Activated T-cell treated with anti-CD3 and anti-CD28 coated beads for 1 hour (primary cell): ENCODE results near the gene SNIP1.
"Not testable (repeated sequence)": the region's sequence is repeated elsewhere in the genome, so short reads cannot be mapped to it uniquely, and the experiment has no call there.

Source experiments
- DNase-seq: peaks from one replicate; pipeline ENCODE4 v3.0.0-alpha.2; 2020; ENCODE audit warnings: low read depth

The SNIP1 gene

DNA sequence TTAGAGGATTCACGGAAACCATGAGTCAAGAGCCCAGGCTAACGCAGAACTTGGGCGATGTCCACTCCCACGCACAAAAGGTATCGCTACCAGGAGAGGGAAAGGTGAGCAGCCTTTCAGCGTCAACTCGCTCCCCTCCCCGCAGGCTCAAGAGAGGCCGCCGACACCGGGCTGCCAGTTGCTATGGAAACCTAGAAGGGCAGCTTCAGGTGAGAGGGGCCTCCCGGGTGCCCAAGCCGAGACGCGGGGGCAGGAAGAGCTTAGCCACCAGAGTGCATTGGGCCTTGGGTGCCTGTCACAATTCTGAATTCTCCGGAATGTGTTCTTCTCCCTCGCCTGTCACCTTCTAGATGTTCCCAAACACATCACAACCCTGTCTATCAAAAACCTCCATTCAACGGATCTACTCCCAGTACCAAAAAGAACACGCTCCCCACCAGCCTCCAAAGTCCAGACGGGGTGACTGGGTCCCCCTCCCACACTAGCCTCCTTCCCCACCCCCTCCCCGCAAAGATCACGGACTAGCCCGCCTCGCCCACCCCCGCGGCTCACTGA, 40.2 kb downstream of the SNIP1 start:
- no peak for DNase-seq

DNA sequence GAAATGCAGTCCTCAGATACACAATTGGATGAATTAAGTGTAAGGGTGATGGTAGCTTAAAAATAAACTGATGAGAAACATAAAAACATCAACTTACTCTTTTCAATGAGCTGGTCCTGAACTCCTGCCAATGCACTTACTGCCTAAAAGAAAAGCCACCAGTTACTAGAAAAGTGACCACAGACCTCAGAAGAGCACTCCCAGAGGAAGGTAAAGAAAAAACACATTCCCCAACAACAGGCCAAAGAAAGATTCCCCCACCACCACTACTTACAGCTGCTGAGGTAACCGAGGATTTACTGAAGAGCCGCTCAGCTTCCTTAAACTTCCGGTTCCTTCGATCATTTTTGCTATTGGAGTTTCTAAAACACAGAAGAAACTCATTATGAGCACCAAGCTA, 44.9 kb downstream of the SNIP1 start:
- no peak for DNase-seq

DNA sequence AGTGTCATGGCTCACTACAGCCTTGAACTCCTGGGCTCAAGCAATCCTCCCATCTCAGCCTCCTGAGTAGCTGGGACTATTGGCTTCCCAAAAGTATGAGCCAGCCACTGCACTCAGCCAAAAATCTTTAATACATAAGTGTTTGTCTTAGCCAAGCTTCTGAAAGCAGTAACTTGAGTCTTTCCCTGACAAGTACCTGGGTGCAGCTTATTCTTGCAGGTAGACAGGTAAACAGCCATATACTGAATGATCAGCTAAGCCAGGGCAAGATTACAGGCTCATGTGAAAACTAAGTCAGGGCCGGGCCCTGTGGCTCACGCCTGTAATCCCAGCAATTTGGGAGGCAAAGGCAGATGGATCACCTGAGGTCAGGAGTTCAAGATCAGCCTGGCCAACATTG, 47.4 kb downstream of the SNIP1 start:
- DNase-seq, result no peak

DNA sequence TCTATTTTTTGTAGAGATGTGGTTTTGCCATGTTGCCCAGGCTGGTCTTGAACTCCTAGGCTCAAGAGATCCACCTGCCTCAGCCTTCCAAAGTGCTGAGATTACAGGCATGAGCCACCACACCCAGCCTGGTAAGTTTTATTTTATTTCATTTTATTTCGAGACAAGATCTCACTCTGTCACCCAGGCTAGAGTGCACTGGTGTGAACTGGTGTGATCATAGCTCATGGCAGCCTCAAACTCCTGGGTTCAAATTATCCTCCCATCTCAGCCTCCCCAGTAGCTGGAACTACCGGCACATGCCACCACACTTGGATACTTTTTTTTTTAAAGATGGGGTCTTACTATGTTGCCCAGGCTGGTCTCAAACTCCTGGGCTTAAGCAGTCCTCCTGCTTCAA, 51.3 kb downstream of the SNIP1 start:
- not testable (repeated sequence) for DNase-seq

DNA sequence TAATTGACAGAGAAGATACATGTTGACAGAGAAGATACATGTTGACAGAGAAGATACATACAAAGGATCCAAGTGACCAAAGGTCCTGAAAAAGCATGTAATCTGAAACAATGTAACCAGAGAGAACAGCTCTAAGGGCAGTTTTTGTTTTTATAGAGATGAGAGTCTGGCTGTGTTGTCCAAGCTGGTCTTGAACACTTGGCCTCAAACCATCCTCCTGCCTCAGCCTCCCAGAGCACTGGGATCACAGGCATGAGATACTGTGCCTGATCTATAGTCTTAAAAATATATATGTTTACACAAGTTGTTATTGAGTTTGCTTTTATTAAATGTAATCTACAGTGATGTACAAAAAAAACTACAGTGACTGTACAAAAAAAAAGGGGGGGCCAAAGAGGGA, 52.0 kb downstream of the SNIP1 start:
- DNase-seq, result no peak

DNA sequence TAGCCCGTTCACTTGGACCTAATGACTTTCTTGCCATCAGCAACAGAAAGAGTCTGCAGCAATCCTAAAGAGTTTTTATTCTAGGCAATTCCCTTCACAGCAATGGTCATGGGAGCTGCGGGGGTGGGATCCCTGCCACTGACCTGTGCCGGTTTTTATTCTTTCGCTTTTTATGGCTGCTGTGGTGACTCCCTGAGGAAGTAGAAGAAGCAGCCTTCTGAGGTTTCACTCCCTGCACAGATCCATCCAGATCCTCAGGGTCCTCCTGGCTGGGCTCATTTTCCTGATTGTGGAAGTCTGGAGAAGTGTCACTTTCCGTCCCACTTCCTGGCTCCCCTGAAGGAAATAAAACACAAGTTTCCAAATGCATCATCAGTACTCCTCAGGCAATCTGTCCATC, 52.4 kb downstream of the SNIP1 start:
- DNase-seq, result no peak

DNA sequence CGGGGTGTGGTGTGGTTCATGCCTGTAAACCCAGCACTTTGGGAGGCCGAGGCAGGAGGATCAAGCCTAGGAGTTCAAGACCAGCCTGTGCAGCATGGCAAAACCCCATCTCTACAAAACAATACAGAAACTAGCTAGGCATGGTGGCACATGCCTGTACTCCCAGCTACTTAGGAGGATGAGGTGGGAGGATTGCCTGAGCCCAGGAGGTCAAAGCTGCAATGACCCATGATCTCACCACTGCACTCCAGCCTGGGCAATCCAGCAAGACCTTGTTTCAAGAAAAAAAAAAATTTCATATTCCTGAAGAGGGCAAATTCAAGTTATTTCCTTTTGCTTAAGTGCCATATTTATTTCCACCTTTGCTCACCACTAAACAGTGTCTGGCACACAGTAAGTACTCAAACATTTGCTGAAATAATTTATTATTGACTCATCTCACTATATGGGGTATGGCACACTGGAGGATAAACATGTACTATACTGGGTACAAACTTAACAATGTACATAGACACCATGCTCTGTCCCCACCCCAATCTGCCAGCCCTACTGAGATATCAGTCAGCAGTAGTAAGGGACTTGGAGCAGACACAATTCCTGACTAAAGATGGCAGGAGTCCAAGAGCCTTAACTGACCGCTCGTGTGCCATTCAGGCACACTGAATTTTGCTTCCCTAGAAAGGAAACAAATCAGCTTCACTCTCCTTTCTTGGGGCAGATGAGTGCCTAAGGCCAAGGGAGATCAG, 55.0 kb downstream of the SNIP1 start:
- DNase-seq, result no peak

DNA sequence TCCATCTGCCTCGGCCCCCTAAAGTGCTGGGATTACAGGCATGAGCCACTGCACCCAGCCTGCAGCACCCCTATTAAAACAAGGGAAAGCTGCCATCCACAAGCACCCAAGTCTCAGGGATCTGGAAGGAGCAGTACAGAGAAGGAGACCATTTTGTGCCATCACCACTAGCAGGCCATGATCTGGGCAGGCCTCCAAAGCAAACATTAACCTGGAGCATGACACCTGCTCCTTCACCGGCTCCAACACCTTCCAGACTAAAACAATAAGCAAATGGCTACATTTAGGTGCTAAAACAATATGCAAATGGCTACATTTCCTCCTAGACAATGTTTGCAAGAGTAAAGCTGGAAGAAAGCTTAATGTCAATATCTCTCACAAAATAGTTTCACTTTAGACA, 56.3 kb downstream of the SNIP1 start:
- DNase-seq, result no peak

DNA sequence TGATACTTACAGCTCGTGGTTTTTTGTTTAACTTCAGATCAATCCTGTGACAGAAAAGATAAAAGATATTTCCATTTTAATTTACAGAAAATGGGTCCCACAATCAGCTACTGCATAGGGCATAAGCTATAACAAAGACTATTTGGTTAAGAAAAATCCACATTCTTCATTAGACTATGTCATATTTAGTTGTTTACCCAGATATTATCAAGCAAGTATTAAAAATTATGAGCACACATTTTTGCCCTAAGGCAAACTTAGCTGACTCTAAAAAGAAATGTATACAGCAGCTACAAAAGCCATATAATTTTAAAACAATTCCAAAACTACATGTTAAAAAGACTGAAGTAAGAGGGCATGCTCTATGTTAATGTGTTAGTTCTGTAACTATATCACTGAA, 58.2 kb downstream of the SNIP1 start:
- no peak for DNase-seq

DNA sequence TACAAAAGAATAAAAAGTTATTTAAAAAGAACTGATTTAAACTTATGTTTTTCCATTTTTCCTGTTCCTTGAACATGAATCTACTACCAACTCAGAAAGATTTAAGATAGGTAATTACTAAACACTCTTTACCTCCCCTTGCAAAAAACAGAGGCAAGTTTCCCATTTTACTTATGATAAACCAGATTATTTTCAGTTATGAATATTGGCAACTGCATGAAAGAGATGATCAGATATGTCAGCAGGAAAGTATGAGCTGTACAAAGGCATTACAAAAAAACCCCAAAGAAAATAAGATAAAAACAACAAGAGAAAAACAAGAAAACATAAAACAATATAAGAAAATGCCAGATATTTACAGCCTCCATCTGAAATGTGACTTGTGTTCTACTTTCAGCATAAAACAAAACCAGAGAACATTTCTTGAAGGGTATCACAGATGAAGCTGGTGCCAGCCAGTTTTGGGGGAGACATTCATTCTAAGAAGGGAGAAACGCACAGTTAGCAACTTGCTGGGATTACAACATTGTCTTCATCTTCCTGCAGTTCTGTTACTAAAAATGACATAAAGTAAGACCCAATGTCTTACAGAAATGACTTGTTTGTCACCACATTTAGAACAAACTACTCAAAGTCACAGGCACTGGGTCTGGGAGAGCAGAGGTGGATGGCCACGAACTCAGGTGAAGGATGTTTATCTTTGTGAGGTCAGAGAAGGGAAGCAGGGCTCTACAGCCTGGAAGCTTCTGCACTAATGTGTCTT, 60.6 kb downstream of the SNIP1 start:
- no peak for DNase-seq

DNA sequence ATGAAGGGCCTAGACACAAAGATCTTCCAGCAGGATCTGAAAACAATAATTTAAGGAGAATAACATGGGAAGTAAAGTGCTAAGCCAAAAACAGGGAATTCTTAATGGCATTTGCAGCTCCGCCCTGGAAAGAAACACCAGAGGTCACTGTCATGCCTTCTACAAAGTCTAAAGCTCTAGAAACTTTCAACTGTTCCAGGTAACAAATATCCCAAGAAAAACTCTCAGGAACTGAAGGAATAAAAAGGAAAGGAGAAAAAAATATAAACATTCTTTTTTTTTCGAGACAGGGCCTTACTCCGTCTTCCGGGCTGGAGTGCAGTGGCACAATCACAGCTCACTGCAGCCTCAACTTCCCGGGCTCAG, 66.5 kb downstream of the SNIP1 start:
- no peak for DNase-seq

DNA sequence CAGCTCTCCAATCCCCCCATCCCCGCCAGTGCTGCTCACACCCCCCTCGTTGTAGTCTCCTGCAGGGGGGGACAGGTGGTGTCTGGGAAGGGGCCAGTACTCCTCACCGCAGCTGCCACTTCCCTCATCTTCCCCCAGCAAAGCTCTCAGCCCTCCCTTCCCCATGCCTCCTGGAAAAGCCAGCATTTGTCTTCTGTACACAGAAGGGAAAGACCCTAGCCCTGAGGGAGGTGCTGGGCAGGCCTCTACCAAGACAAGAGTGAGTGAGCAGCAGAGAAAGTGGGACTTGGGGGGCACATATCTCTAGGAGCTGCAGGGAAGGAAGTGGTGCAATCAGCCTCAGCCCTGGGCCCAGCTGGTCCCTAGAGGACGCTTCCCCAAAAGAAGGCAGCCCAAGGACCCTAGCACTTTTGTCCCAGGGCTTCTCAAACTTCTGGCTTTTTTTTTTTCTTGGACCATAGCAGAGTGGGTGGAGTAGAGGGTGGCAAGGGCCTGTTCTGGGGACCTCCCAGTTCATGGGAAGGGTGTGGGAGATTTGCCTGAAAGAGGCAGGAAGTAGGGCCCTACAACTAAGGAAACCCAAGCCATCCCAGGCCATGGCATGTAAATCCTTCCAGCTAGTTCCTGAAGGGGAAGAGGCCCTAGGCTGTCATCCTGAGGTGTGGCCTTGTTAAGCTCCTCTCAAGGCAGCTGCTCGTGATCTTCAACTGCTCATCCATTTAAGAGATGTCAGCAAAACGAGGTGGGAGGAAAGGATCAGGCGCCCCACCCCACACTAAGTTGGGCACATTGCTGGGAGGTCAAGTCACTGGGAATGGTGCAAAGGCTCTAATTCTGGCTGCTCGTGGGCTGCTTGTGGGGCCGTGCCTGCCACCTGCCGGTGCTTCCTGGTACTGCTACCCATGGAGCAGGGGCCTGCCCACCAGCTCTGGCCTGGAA, 67.1 kb downstream of the SNIP1 start:
- peak; percentile 77 for DNase-seq

DNA sequence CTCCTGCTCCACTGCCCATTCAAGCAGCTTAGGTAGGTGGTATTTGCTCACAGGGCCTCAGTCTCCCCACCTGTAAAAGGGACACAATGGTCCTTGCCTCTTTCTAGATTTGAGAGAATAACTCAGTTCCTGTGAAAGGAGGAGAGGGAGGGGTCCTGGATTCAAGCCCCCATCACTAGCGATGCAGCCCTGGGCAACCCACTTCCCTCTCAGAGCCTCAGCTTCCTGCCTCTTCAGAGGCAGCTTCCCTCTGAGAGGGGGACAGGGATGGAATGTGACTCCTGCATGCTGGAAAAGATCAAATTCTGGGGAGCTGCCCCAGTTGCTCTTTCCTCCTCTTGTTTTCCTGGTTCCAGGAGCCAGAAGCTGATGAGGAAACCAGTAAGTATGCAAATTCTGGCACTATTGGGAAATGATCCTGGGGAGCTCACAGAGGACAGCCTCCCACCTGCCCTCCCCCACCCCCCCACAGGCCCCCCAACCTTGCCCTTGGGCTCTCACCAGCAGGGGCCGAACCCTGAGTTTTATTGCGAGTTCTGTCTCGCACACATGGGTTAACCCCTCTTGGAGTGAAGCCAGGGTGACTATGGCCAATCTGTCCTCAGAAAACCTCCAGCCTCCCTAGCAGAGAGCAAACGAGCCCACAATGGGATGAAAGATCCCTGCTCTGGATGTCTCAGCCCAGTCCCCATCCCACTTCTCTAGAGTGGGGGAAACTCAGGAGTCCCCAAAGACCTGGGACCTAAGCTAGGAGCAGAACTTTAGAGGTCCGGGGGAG, 68.0 kb downstream of the SNIP1 start:
- DNase-seq, result no peak
